MCF 10A (cell line): Measurements from ENCODE around the gene FLRT2. TPM values are rescaled to one million over a fixed set of nuclear protein-coding genes. Genes with fewer than 3 reads are reported as not detected.

Experiments
- BruUV-seq: library from RNA; stranded (reverse); fragments of 400-500 nt; replicated peaks from 2 replicates; lab custom pipeline; 2021; lab: Mats Ljungman, UMichigan
- CTCF ChIA-PET: fragments of 300-600 bp; sonication (Branson Sonifier 250); formaldehyde crosslinking; extraction: SDS; loops from one replicate; lab custom pipeline; 2021; ENCODE audit warnings: antibody characterized with exemption, inconsistent platforms; lab: Yijun Ruan, JAX
- POLR2A ChIA-PET: fragments of 300-600, 350-650 bp; sonication (Branson Sonifier 250); formaldehyde crosslinking; extraction: SDS; loops from one replicate; lab custom pipeline; 2020; ENCODE audit warnings: antibody characterized with exemption, inconsistent platforms; lab: Yijun Ruan, JAX
- DNase-seq: peaks from one replicate; pipeline ENCODE4 v3.0.0-alpha.2; 2018; ENCODE audit not compliant: unreplicated experiment
- H3K27ac Mint-ChIP-seq: one replicate; pipeline ENCODE4 v1.8.0; 2022; ENCODE audit warnings: mild to moderate bottlenecking, low read depth, mixed read lengths; ENCODE audit not compliant: unreplicated experiment
- H3K27me3 Mint-ChIP-seq: one replicate; pipeline ENCODE4 v1.8.0; 2022; ENCODE audit warnings: mixed read lengths; ENCODE audit not compliant: insufficient read depth, unreplicated experiment
- H3K36me3 Mint-ChIP-seq: one replicate; pipeline ENCODE4 v1.8.0; 2022; ENCODE audit warnings: mild to moderate bottlenecking, moderate library complexity, mixed read lengths; ENCODE audit not compliant: insufficient read depth, unreplicated experiment
- H3K4me1 Mint-ChIP-seq: one replicate; pipeline ENCODE4 v1.8.0; 2022; ENCODE audit warnings: mixed read lengths; ENCODE audit not compliant: insufficient read depth, unreplicated experiment
- H3K4me3 Mint-ChIP-seq: one replicate; pipeline ENCODE4 v1.8.0; 2022; ENCODE audit warnings: mild to moderate bottlenecking, moderate library complexity, mixed read lengths; ENCODE audit not compliant: unreplicated experiment
- H3K9me3 Mint-ChIP-seq: one replicate; pipeline ENCODE4 v1.8.0; 2022; ENCODE audit warnings: mixed read lengths; ENCODE audit not compliant: unreplicated experiment
- intact Hi-C: fragments of 100-400 bp; cut with micrococcal nuclease; formaldehyde crosslinking; loops from 2 replicates; pipeline ENCODE4 v1.14.1; 2022
- total RNA-seq: library from RNA; stranded (reverse); gene quantifications from 2 replicates; pipeline ENCODE4 v1.2.3, GENCODE V29; 2022
- TF ChIP-seq, protein P1 (sequence below): fragments of 200-600 bp; IDR thresholded peaks from one replicate; pipeline ENCODE4 v1.8.0; 2022; ENCODE audit warnings: antibody characterized with exemption, mild to moderate bottlenecking; ENCODE audit not compliant: unreplicated experiment

Gene FLRT2
- total RNA-seq, 1 experiment from 2014 or later: 153 TPM

GRCh38 chr14:85686908-85687307 is 157.0 kb downstream of the FLRT2 start:
- TF ChIP-seq, protein P1, sequence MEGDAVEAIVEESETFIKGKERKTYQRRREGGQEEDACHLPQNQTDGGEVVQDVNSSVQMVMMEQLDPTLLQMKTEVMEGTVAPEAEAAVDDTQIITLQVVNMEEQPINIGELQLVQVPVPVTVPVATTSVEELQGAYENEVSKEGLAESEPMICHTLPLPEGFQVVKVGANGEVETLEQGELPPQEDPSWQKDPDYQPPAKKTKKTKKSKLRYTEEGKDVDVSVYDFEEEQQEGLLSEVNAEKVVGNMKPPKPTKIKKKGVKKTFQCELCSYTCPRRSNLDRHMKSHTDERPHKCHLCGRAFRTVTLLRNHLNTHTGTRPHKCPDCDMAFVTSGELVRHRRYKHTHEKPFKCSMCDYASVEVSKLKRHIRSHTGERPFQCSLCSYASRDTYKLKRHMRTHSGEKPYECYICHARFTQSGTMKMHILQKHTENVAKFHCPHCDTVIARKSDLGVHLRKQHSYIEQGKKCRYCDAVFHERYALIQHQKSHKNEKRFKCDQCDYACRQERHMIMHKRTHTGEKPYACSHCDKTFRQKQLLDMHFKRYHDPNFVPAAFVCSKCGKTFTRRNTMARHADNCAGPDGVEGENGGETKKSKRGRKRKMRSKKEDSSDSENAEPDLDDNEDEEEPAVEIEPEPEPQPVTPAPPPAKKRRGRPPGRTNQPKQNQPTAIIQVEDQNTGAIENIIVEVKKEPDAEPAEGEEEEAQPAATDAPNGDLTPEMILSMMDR: no peak
- ChIA-PET CTCF (no interaction called here), POLR2A (no interaction called here)
- BruUV-seq: no TSS peak
- no peaks in the 10 kb centered on the region for H3K9me3 Mint-ChIP-seq
- no peak for DNase-seq
- H3K36me3 Mint-ChIP-seq: no peaks in the 10 kb centered on the region
- H3K4me1 Mint-ChIP-seq: peaks cover 14% of the 10 kb centered on the region
- no peaks in the 10 kb centered on the region for H3K27me3 Mint-ChIP-seq
- no peak overlapping the region for H3K4me3 Mint-ChIP-seq
- H3K27ac Mint-ChIP-seq: no peak overlapping the region
- intact Hi-C loops: no loop called here

DNA sequence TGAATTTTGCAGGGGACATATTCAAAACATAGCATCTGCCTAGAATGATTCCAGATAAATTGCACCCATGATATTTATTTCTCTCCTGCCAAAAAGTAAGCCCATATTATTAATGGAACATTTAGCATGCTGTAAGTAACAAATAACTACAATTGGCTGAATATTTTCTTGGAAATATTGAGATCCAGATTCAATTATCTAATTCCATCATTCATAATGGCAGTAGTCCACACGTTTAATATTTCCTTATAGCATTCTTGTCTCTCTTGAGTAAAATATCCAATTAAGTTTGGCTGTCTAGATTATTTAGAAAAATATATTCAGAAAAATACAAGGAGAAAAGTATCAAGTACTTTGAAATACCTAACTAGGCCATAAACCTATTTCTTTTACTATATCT is 157.5 kb downstream of the FLRT2 start:
- TF ChIP-seq, protein P1: no peak
- BruUV-seq: no TSS peak
- no peaks in the 10 kb centered on the region for H3K9me3 Mint-ChIP-seq
- H3K4me1 Mint-ChIP-seq: peaks cover 14% of the 10 kb centered on the region
- no peak for DNase-seq
- H3K36me3 Mint-ChIP-seq: no peaks in the 10 kb centered on the region
- ChIA-PET POLR2A (no interaction called here), CTCF (no interaction called here)
- intact Hi-C loops: no loop called here
- no peak overlapping the region for H3K4me3 Mint-ChIP-seq
- H3K27me3 Mint-ChIP-seq: no peaks in the 10 kb centered on the region
- peak overlapping the region; percentile 46 for H3K27ac Mint-ChIP-seq

DNA sequence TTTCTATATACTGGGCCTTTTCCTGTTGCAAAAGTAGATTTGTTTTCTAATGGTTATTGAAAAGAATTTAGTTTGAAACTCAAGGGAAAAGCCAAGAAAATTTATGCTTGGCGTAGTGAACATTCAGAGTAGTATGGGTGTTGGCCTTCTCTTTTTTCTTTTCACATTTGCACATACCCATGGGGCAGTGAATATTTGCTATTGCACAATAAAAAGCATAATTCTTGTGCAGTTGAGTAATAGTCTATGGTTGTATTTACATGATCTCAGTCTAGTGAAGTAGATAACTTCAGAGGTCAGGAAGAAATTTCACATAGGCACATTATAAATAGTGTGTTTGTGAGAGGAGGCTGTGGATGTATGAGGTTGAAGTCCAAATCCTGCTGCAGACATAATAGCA is 158.1 kb downstream of the FLRT2 start:
- Mint-ChIP-seq H3K27me3 (no peaks in the 10 kb centered on the region), H3K36me3 (no peaks in the 10 kb centered on the region), H3K27ac (peak overlapping the region; percentile 46), H3K4me3 (no peak overlapping the region), H3K4me1 (peaks cover 12% of the 10 kb centered on the region), H3K9me3 (no peaks in the 10 kb centered on the region)
- ChIA-PET POLR2A (no interaction called here), CTCF (no interaction called here)
- intact Hi-C loops: no loop called here
- TF ChIP-seq, protein P1: no peak
- DNase-seq: peak; percentile 49
- BruUV-seq: no TSS peak

DNA sequence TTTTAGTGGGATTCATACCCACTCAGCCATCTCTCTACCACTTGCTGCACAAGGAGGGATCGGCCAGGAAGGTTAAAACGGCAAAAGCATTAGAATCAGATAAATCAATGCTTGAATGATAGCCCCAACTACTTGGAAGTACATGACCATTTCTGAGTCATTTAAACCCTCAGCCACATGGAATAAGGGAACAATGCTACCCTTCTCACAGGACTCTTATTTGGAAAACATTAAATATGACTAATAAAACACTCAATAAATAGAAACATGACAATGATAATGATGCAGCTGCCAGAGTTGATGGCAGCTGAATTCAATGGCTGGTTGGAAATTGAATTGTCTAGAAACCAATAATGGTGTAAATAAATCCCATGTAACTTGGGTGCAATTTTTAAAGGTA is 165.4 kb downstream of the FLRT2 start:
- BruUV-seq: no TSS peak
- intact Hi-C loops: no loop called here
- CTCF ChIA-PET: no interaction called here

More for the DNA sequence above, 165.4 kb downstream of the FLRT2 start:
- Mint-ChIP-seq H3K27ac (no peak overlapping the region), H3K27me3 (no peaks in the 10 kb centered on the region), H3K4me3 (no peak overlapping the region), H3K36me3 (no peaks in the 10 kb centered on the region), H3K4me1 (no peaks in the 10 kb centered on the region), H3K9me3 (peaks cover 7% of the 10 kb centered on the region)
- TF ChIP-seq, protein P1: no peak
- POLR2A ChIA-PET: interaction anchor here (0.7 kb wide), 1 partner anchor 88 kb away, joined by 3 read pairs; no protein-coding TSS in a partner anchor
- DNase-seq: no peak
